SK-N-MC (cell line): ENCODE data around the gene SULF2.

Experiments used
- EZH2 ChIP-seq: fragments of 200-600 bp; sonication (generic); IDR thresholded peaks from one replicate; pipeline ENCODE4 v1.6.1; 2017; ENCODE audit warnings: antibody characterized with exemption
- POLR2AphosphoS5 ChIP-seq: IDR thresholded peaks from 2 replicates; pipeline ENCODE4 v1.6.1; 2012; ENCODE audit warnings: mild to moderate bottlenecking, low read depth, low read length, borderline replicate concordance

DNA sequence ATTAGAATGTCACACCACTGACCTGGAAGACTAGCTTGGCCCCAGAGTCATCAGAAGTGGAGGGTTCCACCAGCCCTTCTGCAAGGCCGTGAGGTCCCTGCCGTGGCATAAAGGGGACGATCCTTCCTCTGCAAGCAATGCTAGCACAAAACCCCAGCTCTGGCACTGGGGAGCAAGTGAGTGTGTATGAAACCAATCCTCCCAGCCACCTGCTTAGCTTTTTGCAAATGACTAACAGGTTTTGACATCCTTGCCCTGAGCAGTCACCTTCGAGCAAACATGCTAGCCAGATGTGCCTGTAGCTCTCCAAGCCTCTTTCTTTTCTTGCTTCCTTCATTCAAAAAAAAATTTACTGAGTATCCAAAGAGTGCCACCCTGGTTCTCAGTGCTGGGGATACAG is 8.6 kb downstream of the SULF2 start:
- TF ChIP-seq EZH2 (no peak), POLR2AphosphoS5 (no peak)
